Kasumi-1 (cell line): ENCODE measurements around the gene HIVEP3.

Source experiments
- DNase-seq, 2 experiments: peaks; one replicate each; lab custom pipeline; 2025; lab: John Stamatoyannopoulos, UW

The HIVEP3 gene

DNA sequence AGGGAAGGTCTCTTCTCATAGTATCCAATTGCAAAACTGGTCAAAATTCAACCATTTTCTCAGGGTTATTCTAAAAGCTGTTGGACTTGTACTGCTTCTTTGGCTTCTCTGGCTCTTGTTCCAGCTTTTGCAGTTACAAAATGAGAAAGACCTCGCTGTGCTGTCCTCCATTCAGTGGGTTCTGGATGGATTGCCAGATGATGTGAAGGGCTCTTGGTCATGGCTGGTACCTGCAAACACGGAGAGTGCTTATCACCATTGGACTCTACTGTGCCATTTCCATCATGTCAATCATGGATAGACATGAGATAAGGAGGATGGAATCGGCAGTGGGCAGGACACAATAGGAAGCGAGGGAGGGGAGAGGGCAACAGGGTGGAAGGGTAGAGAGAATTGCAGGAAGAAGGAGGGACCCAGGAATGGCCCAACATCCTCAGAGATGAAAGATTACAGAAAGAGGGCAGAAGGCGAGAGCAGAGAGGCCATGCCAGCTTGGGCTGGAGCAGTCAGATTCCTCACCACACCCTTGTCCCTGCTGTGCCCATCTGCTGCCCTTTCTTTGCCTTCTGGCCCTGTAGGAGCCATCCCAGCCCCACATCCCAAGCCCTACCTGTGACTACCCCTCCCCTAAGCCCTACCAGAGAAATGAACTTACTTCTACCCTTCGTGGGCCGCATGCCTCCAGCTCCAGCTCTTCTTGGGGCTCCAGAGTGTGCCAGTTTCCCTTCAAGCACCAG, 70.3 kb downstream of the HIVEP3 start:
- DNase-seq = no peak

DNA sequence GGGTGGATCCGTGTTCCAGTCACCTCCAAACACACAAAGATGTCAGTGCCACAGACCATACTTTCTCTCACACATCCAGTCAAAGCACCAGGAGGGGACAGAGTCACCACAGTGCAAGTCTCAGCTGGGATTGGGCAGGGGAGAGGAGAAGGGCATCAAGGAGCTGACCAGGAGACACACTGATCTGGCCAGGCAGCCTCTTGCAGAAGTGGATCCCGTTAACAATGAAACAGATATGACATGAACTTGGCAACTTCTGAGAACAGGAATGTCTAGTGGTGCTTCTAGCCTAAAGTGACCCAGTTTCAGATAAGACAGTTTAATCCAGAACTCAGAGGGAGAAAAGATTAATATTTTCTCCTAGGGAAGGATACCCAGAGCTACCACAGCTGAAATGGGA, 71.0 kb downstream of the HIVEP3 start:
- DNase-seq = no peak

DNA sequence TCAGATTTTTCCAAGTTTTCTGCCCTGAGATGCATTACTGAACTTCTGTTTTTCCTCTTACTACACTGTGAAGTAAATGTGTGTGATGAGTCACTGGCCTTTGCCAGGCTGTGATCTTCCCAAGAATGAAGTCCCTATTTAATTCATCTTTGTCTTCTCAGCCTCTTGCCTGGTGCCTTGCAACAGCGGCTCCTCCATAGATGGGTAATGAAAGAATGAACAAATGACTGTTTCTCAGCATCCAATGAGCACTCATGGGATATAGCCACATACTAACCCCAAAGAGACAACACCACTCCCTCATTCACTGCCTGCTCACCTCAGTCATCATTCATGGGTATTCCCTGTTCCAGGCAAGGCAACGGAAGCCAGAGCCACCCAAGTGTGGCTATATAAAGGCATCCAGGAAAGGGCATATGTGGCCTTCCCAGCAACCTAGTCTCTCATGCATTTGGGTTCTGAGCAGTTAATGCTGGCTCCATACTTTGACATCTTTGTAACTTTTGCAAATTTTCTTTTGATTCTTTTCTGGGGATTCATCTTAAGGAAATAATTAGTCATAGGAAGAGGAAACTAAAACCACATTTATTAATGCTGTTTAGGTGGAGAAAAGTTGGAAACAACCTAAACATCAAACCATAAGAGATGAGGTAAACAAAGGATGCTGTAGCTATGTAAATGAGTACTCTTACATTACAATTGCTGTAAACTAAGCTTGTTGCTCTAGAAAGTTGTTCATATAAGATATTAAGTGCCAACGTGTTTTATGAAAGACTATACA, 71.9 kb downstream of the HIVEP3 start:
- DNase-seq = no peak

DNA sequence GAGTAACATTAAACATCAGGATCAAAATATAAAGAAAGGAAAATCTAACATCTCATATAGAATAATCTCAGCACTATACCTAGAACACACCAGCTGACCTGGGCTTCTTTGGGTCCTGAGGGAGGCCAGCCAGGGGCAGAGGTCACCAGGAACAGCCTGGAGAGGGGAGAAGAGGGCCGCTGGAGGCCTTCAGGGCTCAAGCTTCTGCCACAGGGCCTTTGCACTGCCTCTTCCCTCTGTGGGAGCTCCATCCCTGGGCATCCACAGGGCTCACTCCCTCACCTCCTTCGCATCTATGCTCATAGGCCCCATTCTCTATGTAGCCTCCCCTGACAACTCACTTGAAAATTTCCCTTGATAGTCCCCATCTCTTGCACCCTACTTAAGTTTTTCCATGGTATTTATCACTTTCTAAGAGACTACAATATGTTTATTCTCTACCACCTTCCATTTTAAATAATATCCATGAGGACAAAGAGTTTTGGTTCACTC, 73.9 kb downstream of the HIVEP3 start:
- no peak for DNase-seq

DNA sequence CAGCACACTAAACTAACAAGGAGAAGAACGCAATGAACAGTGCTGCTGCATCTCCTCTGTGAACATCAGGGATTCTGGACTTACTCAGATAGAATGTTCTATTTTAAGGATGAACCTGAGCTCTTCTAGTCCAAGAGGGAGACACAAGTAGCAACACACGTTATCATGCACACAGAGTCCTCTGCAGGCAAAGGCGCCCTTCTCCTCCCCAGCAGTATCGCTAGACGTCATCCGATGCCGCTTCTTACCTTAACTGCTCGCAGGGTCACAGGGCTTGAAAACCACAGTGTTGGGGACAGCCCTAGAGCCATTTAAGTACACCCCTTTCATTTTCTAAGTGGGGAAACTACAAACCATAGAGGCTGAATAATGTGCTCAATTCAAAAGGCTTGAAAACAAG, 74.5 kb downstream of the HIVEP3 start:
- DNase-seq = no peak

DNA sequence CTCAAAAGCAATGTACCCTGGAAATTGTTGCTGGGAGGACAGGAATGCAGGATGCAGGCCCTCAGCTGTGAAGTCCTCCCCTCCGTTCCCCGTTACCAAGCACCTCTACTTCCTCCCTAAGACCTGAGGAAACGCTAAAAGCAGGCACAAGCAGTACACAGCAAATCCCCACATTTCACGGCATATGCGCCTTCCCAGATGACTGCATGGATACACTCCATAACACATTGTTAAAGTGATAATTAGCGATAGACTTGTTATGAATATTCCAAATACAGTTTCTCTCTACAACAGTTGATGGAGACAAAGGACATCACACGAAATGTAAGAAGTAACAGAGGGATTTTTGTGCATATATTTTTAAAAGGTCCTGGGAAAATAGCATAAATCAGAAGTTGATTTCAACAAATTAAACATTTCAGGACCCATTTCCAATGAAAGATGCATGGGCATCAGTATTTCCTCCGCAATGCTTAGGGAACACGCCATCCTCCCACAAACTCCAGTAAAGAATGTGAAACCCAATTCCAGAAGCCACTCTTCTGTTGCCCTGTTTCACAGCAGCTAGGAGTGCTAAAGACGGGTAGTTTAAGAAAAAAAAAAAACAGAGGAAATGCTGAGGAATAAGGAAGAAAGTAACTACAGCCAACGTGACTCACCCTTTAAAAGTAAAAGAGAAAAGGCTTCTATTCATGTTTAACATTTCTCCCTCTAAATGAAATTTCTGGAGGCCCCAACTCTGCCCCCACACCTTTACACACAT, 75.5 kb downstream of the HIVEP3 start:
- DNase-seq = no peak

DNA sequence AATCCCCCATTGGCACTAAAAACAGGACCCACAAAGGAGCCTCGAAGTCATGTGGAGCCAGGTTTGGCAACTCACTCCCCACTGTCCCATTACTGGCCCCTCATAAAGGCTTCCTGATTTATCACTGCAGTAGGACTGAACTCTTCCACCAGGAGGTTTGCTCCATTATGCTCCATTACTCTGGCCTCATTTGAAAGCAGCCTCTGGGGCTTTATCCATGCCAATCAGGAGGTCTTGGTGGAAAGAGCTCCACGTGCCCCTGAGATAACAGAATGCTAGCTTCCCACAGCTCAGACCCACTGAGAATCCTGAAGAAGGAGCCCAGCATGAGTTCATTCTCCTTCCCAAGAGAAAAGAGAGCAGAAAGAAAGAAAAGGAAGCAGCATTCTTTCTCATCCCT, 76.4 kb downstream of the HIVEP3 start:
- no peak for DNase-seq

DNA sequence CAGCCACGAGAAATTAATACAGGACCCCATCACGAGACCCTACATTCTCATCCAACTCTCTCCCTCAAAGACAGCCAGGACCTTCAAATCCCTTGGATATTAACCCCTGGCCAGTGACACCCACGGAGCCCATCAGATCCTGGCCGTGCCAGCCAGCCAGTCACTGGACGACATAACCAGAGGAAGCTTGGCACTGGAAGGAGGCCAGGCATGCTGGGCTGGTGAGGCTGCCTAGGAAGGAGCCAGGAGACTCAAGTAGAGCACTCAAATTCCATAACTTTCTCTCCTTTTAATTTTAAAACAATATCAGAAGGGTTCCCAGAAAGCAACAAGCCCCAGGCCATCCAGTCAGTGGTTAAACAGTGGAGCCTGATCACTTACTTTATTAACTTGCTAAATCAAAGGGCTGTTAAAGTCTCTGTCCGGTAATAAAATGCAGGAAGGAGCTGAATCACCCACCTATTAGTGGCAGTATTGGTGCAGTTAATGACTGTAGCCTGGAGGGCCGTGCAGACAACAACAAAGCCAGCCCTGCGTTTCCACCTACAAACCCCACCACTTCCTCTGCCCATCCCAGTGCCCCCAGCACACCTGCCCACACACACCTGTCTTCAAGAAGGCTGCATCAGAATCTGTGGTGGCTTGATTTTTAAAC, 78.0 kb downstream of the HIVEP3 start:
- no peak for DNase-seq

DNA sequence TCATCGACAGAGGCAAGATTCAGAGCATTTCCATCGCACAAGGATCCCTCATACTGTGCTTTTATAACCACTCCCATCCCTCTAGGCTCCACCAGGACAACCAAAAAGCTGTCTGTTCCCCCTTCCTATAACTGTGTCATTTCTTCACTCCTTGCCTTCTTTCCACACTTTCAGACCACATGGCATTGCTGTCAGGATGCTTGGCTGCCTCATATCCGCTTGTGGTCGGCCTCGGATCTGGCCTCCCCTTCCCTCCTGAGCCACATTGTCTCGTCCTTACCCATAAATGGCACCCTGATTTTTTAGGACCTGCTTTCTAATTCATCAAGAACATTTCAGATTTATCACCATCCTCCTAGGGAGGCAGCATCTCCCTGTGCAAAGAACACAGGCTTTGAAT, 80.5 kb downstream of the HIVEP3 start:
- DNase-seq = no peak

DNA sequence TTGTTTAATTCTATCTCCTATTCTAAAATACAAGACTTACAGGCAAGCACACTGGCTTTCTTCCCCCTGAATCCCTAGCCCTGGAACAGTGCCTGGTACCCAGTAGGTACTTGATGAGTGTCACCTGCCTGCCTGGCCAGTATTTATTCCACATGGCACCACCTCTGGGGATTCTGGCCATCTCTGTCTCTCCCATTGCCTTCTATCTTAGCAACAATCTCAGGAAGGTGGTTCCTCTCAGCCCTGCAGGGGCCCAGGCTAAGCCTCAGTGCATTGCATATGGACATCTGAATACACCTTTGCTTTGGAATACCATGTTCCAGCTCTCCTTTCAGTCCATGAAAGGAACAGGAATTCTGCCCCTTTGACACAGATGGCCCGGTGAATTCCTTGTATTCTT, 81.0 kb downstream of the HIVEP3 start:
- no peak for DNase-seq

DNA sequence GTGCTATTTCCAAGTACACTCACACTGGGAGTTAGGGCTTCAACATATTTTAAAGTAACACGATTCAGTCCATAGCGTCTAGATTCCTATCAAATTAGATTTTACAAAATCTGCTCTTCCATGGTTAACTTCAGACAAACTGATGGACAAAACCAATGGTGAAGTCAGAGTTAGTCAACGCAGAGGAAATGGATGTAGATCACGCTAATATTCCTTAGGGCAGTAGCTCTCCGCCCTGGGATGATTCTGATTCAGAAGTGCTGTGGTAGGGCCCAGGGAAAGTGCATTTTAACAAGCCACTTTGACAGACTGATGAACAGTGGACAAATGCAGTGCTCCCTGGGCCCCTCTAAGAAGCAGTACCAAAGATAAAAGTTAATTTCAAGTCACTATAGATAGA, 83.2 kb downstream of the HIVEP3 start:
- no peak for DNase-seq

DNA sequence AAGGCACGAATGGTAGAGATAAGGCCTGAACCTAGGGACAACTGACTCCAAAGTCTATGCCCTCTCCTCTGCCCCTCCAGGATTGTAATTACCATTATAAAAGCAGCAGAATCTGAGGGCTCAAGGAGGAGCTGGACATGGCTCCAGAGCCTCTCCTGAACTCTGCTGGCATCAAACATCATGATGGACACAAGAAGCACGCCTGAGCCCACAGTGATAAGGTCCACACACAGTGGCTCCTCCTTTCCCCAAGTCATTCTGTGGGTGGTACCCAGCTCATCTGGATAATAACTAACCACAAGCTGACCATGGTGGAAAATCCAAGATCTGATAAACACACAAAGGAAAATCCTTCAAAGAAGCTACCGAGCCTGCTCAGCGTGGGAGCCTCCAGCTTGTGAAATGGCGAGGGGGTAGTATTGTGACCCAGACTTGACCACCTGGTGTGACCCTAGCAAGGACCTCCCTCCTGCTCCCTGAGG, 85.2 kb downstream of the HIVEP3 start:
- DNase-seq = no peak

DNA sequence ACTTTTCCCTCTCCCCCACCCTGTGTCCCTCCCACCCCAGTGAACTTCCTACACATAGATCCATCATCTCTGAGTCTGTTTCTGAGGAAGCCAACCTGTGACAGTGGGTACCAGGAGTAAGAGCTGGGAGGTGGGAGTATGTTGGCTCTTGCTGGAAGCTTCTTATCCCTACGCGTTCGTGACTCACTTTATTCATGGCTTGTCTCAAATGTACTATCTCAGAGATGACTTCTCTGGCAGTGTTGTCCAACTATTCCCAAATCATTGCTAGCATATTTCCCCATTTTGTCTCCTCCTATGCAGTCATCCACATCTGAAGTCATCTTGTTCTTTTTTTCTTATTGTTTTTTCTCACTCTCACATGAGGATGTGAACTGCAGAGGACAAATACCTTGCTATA, 88.0 kb downstream of the HIVEP3 start:
- DNase-seq = no peak

DNA sequence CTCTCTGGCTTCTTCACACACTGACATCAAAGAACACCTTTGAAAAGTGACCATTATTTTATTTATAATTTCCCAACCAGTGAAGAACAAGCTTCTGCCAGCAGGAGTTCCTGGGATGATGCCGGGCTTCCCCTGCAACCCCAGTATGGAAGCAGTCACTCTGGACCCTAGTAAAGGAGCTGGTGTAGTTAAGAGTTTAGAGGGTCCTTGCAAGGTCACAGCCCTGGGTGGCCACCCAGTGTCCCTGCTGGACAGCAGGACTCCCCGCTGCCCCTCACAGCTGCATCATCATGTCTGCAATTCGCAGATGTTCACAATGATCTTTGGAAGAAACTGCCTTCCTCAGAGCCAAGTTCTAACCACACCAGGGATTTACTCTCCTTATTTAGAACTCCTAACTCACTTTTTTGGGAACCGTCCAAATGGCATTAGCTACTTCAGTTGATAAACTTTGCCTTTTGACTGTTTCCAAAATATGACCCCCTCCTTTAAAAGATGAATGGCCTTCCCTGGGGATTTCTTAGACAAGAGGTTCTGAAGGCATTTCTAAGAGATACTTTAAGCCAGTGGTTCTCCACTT, 90.6 kb downstream of the HIVEP3 start:
- no peak for DNase-seq

DNA sequence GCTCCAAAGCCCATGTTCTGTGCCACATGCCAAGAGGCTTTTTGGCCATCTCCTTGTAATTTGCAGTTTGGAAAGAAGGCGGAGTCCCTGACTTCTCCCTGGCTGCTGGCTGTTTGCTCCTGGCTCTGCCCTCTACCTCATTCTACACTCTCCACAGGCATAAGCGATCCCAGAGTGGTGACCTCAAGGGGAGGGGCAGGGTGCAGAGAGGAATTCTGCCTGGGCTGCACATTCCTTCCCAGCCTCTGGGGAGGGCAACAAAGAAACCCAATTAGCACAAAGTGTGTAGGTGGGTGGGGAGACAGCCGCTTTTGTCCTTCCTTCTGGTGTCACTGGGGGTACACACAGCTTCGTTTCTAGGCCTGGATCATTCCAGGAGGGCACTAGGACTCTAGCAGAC, 95.3 kb downstream of the HIVEP3 start:
- DNase-seq = no peak

DNA sequence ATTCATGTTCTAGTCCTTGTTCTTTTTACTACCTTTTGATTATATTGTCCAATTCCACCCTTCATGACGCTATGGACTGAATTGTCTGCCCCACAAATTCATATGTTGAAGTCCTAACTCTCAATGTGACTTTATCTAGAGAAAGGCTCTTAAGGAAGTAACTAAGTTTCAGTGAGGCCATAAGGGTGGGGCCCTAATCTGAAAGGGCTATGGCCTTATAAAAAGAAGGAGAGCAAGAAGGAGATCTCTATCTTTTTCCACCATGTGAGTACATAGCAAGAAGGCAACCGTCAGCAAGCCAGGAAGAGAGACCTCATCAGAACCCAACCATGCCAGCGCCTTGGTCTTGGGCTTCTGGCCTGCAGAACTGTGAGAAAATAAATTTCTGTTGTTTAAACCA, 95.9 kb downstream of the HIVEP3 start:
- no peak for DNase-seq

DNA sequence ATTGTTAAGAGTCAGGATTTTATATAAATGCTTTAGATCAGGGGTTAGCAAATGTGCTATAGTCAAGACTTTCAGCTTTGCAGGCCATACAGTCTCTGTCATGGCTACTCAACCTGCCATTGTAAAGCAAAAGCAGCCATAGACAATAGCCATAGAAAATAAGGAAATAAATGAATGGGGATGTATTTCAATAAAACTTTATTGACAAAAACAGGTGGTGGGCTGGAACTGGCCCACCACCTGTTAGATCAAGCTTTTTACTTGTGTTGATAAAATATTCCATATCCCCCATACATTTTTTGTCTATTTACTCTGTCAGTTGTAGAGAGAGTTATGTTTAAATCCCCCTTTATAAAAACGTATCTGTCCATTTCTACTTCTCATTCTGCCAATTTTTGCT, 98.9 kb downstream of the HIVEP3 start:
- no peak for DNase-seq

DNA sequence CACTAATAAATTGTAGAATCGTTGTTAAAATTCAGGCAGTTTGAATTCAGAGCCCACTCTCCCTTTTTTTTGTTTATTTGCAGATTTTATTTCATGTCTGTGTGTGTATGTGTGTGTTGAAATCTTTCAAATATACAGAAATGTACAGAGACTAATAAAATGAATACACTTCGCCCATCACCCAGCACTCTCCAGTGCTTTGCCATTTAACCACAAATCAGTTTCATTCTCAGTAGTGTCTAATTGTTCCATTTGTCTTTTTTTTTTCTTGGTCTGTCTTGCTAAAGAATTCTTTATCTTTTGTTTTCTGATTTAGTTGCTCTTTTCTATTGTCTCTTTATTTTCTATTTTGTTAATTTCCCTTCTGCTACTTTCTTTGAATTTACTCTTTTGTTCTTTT, 99.7 kb downstream of the HIVEP3 start:
- no peak for DNase-seq

DNA sequence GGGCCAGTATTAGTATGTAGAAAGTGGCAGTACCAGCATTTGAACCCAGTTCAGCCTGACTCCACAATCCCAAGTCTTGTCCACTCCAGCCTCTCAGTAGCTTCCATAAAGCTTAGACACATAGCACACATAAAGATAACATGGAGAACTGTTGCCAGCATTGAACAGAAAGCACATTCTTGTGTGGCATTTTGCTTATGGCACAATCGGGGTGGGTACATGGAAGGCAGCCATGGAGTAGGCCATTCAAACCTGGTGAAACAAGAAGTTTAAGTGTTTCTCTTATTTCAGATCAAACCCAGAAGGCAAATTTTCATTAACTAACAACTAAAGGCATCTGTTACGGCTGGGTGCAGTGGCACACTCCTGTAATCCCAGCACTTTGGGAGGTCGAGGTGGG, 102.7 kb downstream of the HIVEP3 start:
- no peak for DNase-seq

DNA sequence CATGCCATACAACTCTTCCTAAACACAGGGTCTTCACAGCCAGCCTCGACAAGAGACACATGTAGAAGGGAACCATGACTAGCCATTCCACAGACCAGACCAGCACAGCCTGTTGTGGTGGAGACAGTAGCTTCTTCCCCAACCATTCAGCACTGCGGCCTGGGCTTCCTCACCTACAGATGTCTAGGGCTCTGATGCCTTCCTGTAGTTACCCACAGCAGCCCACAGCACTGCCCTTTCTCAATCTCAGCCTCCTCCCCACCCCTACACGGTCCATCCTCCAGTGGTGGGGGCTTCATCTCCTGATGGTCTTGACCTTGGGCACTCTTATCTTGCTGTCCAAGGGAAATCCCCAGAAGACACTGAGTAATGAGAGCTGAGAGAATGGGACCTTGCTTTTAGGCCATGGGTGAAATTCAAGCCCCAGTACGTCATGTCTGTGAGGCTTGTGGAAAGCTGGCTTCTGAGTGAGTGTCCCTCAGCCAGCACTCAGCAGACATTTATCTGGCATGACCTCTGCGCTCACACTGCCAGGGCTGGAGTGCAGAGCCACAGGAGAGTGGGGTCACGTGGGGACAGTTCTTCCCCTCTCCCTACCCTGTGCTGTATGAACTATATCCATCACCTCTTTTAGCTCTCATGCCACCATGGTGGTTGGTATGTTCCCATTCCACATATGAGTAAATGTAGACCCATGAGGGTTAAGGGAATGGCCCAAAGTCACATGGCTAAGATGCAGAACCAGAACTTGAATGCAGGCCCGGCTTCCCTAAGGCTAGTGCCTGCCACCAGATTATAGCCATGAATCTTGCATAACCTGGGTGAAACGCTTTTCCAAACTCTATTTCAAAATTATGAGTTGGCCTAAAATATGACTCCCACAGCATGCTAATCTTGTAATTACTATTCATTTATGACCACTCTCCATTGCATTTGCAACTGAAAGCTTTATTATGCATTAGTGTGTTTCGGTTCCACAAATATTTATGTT, 104.7 kb downstream of the HIVEP3 start:
- no peak for DNase-seq

DNA sequence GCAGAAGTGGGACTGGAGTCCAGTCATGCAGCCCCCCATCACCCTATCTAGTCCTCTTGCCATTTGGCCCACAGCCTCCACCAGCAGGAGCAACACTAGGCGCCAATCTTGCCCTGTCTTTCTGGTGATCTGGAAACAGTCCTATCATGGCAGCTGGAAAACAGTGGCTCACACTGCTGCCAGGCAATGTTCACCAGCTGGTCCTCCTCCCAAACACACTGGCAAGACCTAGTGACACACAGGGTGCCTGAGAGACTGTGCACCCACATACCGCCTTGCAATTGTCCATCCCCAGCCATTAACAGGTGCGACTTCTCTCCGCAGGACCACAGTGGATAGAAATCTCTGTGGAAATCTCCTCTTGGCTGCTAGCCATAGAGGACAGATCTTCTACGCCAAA, 105.5 kb downstream of the HIVEP3 start:
- no peak for DNase-seq
